K562 (cell line): ENCODE measurements around the gene GAPDH. TPM values are rescaled to one million over a fixed set of nuclear protein-coding genes. Genes with fewer than 3 reads are reported as not detected.

Experiments
- CSDE1 ChIP-seq, 2 experiments: fragments of 450-650 bp; IDR thresholded peaks; 2 replicates each; pipeline ENCODE4 v1.6.1; 2016; ENCODE audit warnings: mild to moderate bottlenecking in 1 of 2
- ELF4 ChIP-seq: fragments of 450-650 bp; formaldehyde crosslinking; IDR thresholded peaks from 2 replicates; pipeline ENCODE4 v1.4.0; 2022; ENCODE audit warnings: missing genetic modification characterization
- GATA2 ChIP-seq: sonication (generic); formaldehyde crosslinking; IDR thresholded peaks from 2 replicates; pipeline ENCODE4 v1.4.0; 2020; ENCODE audit warnings: mild to moderate bottlenecking, missing genetic modification reagents
- HCFC1 ChIP-seq: IDR thresholded peaks from 2 replicates; pipeline ENCODE4 v1.6.1; 2012; ENCODE audit warnings: low read depth, low read length, improper control_type of control experiment
- NR2C1 ChIP-seq, 2 experiments: fragments of 450-650 bp; IDR thresholded peaks; 2 replicates each; pipeline ENCODE4 v1.6.1; 2017; ENCODE audit warnings: mild to moderate bottlenecking in 2 of 2, antibody characterized with exemption in 1 of 2, inconsistent platforms in 1 of 2, missing compliant biosample characterization in 1 of 2, missing genetic modification characterization in 1 of 2
- POLR2B ChIP-seq: fragments of 450-650 bp; IDR thresholded peaks from 2 replicates; pipeline ENCODE4 v1.6.1; 2018; ENCODE audit warnings: low read depth; ENCODE audit not compliant: partially characterized antibody
- RAD21 ChIP-seq, 2 experiments: fragments of 250-450 bp in 1 of 2; fragments of 450-650 bp in 1 of 2; sonication (Bioruptor Pico) in 1 of 2; formaldehyde crosslinking in 1 of 2; IDR thresholded peaks in 1 of 2; conservative IDR thresholded peaks in 1 of 2; 2 replicates each; pipeline versions ENCODE4 v1.4.0 to v1.8.0; 2020 to 2022; ENCODE audit warnings: mild to moderate bottlenecking in 2 of 2, moderate library complexity in 1 of 2
- RBM39 ChIP-seq: fragments of 200-400 bp; formaldehyde crosslinking; optimal IDR thresholded peaks from 2 replicates; pipeline ENCODE3; 2018; ENCODE audit warnings: low read depth, low read length
- SIRT6 ChIP-seq: IDR thresholded peaks from one replicate; pipeline ENCODE4 v1.6.1; 2012; ENCODE audit warnings: low read depth, mild to moderate bottlenecking, control low read depth, inconsistent platforms, low read length, moderate library complexity
- SMAD3 ChIP-seq: fragments of 450-650 bp; formaldehyde crosslinking; conservative IDR thresholded peaks from 2 replicates; pipeline ENCODE4 v1.4.0; 2020; ENCODE audit warnings: mild to moderate bottlenecking
- SMARCB1 ChIP-seq: IDR thresholded peaks from 2 replicates; pipeline ENCODE4 v1.6.1; 2011; ENCODE audit warnings: improper control_type of control experiment, low read depth; ENCODE audit not compliant: insufficient read length
- TEAD1 ChIP-seq, 2 experiments: fragments of 450-650 bp in 1 of 2; sonication (generic) in 1 of 2; formaldehyde crosslinking; IDR thresholded peaks; 2 replicates each; pipeline versions ENCODE4 v1.4.0 to v1.8.0; 2020 to 2022; ENCODE audit warnings: mild to moderate bottlenecking in 2 of 2, missing genetic modification reagents in 1 of 2
- ZC3H8 ChIP-seq: fragments of 450-650 bp; IDR thresholded peaks from 2 replicates; pipeline ENCODE4 v1.6.1; 2017
- polyA plus RNA-seq, 8 experiments: library from polyadenylated mRNA; depleted of rRNA in 4 of 8; stranded (reverse) in 5 of 8; unstranded in 3 of 8; fragments of >200 nt; fragmentation: Nextera tagmentation in 2 of 8; fragmentation: Illumina TruSeq in 1 of 8; extraction: Ambion mirVana in 2 of 8; extraction: Trizol in 1 of 8; gene quantifications; 2 replicates each; pipeline versions ENCODE4 v1.2.1 to v1.2.3, GENCODE V29; 2011 to 2014; ENCODE audit warnings: inconsistent platforms in 1 of 8, missing spikeins in 1 of 8
- total RNA-seq, 7 experiments: library from RNA; depleted of rRNA in 6 of 7; stranded (reverse); fragments of >200 nt in 6 of 7; fragmentation: Illumina TruSeq in 2 of 7; extraction: Trizol in 2 of 7; gene quantifications; 2 replicates each; pipeline versions ENCODE4 v1.2.1 to v1.2.3, GENCODE V29; 2011 to 2021; ENCODE audit warnings: low replicate concordance in 1 of 7
- TF ChIP-seq, protein P1 (sequence below): fragments of 250-450 bp; sonication (Bioruptor Pico); IDR thresholded peaks from 2 replicates; pipeline ENCODE4 v1.5.0; 2022; ENCODE audit warnings: mild to moderate bottlenecking
- TF ChIP-seq, protein P2 (sequence below): sonication (generic); formaldehyde crosslinking; IDR thresholded peaks from 2 replicates; pipeline ENCODE4 v1.8.1; 2023; ENCODE audit warnings: mild to moderate bottlenecking, missing genetic modification reagents
- TF ChIP-seq, protein P3 (sequence below): sonication (generic); formaldehyde crosslinking; IDR thresholded peaks from 2 replicates; pipeline ENCODE4 v1.8.0; 2022; ENCODE audit warnings: mild to moderate bottlenecking, missing genetic modification reagents
- TF ChIP-seq, protein P4 (sequence below): fragments of 250-450 bp; sonication (Bioruptor Pico); IDR thresholded peaks from 2 replicates; pipeline ENCODE4 v1.5.0; 2021; ENCODE audit warnings: mild to moderate bottlenecking, borderline replicate concordance

Gene GAPDH
- total and polyA plus RNA-seq, 9 of the 15 experiments (the other 6 are each of a cell fraction or from before 2014, with no cell fraction given): 2,206 to 6,793 (median 4,217) TPM

DNA sequence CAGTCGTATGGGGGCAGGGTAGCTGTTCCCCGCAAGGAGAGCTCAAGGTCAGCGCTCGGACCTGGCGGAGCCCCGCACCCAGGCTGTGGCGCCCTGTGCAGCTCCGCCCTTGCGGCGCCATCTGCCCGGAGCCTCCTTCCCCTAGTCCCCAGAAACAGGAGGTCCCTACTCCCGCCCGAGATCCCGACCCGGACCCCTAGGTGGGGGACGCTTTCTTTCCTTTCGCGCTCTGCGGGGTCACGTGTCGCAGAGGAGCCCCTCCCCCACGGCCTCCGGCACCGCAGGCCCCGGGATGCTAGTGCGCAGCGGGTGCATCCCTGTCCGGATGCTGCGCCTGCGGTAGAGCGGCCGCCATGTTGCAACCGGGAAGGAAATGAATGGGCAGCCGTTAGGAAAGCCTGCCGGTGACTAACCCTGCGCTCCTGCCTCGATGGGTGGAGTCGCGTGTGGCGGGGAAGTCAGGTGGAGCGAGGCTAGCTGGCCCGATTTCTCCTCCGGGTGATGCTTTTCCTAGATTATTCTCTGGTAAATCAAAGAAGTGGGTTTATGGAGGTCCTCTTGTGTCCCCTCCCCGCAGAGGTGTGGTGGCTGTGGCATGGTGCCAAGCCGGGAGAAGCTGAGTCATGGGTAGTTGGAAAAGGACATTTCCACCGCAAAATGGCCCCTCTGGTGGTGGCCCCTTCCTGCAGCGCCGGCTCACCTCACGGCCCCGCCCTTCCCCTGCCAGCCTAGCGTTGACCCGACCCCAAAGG is 804 bp downstream of the GAPDH start (continued):
- TF ChIP-seq, protein P1, sequence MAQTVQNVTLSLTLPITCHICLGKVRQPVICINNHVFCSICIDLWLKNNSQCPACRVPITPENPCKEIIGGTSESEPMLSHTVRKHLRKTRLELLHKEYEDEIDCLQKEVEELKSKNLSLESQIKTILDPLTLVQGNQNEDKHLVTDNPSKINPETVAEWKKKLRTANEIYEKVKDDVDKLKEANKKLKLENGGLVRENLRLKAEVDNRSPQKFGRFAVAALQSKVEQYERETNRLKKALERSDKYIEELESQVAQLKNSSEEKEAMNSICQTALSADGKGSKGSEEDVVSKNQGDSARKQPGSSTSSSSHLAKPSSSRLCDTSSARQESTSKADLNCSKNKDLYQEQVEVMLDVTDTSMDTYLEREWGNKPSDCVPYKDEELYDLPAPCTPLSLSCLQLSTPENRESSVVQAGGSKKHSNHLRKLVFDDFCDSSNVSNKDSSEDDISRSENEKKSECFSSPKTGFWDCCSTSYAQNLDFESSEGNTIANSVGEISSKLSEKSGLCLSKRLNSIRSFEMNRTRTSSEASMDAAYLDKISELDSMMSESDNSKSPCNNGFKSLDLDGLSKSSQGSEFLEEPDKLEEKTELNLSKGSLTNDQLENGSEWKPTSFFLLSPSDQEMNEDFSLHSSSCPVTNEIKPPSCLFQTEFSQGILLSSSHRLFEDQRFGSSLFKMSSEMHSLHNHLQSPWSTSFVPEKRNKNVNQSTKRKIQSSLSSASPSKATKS: no peak
- TF ChIP-seq CSDE1 (IDR thresholded peaks at IDR 0.05) (no peak), GATA2 (CRISPR knock-in tag) (no peak), TEAD1 (CRISPR knock-in tag; IDR thresholded peaks at IDR 0.05) (no peak), ELF4 (CRISPR knock-in tag) (no peak), ZC3H8 (no peak), SMARCB1 (no peak), RBM39 (no peak), POLR2B (no peak), SMAD3 (no peak), NR2C1 (IDR thresholded peaks at IDR 0.05) (no peak), NR2C1 (tag; IDR thresholded peaks at IDR 0.05) (no peak), HCFC1 (no peak), RAD21 (CRISPR knock-in tag; conservative IDR thresholded peaks at IDR 0.05 in 1 of 2, IDR thresholded peaks at IDR 0.05 in 1 of 2) (no peak), SIRT6 (no peak)
- TF ChIP-seq, protein P2, sequence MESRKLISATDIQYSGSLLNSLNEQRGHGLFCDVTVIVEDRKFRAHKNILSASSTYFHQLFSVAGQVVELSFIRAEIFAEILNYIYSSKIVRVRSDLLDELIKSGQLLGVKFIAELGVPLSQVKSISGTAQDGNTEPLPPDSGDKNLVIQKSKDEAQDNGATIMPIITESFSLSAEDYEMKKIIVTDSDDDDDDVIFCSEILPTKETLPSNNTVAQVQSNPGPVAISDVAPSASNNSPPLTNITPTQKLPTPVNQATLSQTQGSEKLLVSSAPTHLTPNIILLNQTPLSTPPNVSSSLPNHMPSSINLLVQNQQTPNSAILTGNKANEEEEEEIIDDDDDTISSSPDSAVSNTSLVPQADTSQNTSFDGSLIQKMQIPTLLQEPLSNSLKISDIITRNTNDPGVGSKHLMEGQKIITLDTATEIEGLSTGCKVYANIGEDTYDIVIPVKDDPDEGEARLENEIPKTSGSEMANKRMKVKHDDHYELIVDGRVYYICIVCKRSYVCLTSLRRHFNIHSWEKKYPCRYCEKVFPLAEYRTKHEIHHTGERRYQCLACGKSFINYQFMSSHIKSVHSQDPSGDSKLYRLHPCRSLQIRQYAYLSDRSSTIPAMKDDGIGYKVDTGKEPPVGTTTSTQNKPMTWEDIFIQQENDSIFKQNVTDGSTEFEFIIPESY (CRISPR knock-in tag): no peak
- TF ChIP-seq, protein P3, sequence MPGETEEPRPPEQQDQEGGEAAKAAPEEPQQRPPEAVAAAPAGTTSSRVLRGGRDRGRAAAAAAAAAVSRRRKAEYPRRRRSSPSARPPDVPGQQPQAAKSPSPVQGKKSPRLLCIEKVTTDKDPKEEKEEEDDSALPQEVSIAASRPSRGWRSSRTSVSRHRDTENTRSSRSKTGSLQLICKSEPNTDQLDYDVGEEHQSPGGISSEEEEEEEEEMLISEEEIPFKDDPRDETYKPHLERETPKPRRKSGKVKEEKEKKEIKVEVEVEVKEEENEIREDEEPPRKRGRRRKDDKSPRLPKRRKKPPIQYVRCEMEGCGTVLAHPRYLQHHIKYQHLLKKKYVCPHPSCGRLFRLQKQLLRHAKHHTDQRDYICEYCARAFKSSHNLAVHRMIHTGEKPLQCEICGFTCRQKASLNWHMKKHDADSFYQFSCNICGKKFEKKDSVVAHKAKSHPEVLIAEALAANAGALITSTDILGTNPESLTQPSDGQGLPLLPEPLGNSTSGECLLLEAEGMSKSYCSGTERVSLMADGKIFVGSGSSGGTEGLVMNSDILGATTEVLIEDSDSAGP (CRISPR knock-in tag): no peak
- TF ChIP-seq, protein P4, sequence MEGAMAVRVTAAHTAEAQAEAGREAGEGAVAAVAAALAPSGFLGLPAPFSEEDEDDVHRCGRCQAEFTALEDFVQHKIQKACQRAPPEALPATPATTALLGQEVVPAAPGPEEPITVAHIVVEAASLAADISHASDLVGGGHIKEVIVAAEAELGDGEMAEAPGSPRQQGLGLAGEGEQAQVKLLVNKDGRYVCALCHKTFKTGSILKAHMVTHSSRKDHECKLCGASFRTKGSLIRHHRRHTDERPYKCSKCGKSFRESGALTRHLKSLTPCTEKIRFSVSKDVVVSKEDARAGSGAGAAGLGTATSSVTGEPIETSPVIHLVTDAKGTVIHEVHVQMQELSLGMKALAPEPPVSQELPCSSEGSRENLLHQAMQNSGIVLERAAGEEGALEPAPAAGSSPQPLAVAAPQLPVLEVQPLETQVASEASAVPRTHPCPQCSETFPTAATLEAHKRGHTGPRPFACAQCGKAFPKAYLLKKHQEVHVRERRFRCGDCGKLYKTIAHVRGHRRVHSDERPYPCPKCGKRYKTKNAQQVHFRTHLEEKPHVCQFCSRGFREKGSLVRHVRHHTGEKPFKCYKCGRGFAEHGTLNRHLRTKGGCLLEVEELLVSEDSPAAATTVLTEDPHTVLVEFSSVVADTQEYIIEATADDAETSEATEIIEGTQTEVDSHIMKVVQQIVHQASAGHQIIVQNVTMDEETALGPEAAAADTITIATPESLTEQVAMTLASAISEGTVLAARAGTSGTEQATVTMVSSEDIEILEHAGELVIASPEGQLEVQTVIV (CRISPR knock-in tag): no peak
